Esophagus muscularis mucosa (tissue), 4 donors: ENCODE data around the gene PLEKHA5. TPM values are rescaled to one million over a fixed set of nuclear protein-coding genes. Genes with fewer than 3 reads are reported as not detected.

ENCODE experiments used
- DNase-seq: peaks from one replicate; pipeline ENCODE4 v3.0.0-alpha.2; 2017; ENCODE audit errors: extremely low spot score
- H3K27ac ChIP-seq, 4 donors: fragments of 200-600 bp; sonication (generic); replicated peaks in 1 of 4; 1 replicate in 3 of 4; 2 replicates in 1 of 4; pipeline ENCODE4 v1.5.1; 2016 to 2019; ENCODE audit warnings: mild to moderate bottlenecking in 1 of 4
- H3K27me3 ChIP-seq, 4 donors: fragments of 200-600 bp; sonication (generic); one replicate each; pipeline versions ENCODE4 v1.5.1 to v1.6.0; 2016 to 2019
- H3K36me3 ChIP-seq, 4 donors: fragments of 200-600 bp; sonication (generic); one replicate each; pipeline ENCODE4 v1.5.1; 2016 to 2019
- H3K4me1 ChIP-seq, 4 donors: fragments of 200-600 bp; sonication (generic); one replicate each; pipeline ENCODE4 v1.5.1; 2016 to 2019
- H3K4me3 ChIP-seq, 4 donors: fragments of 200-600 bp; sonication (generic); 1 replicate in 2 of 4; 2 replicates in 2 of 4; pipeline ENCODE4 v1.5.1; 2016 to 2019; ENCODE audit warnings: mild to moderate bottlenecking in 4 of 4, moderate library complexity in 1 of 4
- H3K9me3 ChIP-seq, 4 donors: fragments of 200-600 bp; sonication (generic); 1 replicate in 3 of 4; 2 replicates in 1 of 4; pipeline ENCODE4 v1.5.1; 2016 to 2019
- EP300 ChIP-seq: sonication (generic); formaldehyde crosslinking; IDR thresholded peaks from one replicate; pipeline ENCODE4 v1.6.1; 2017; ENCODE audit warnings: antibody characterized with exemption
- POLR2A ChIP-seq: fragments of 450-650 bp; IDR thresholded peaks from one replicate; pipeline ENCODE4 v1.6.1; 2017; ENCODE audit warnings: antibody characterized with exemption, moderate library complexity, mild to moderate bottlenecking, low read depth
- POLR2AphosphoS5 ChIP-seq, 2 donors: sonication (generic); formaldehyde crosslinking; IDR thresholded peaks; one replicate each; pipeline ENCODE4 v1.6.1; 2017; ENCODE audit warnings: antibody characterized with exemption in 2 of 2
- WGBS: methylation state at CpG from one replicate; pipeline ENCODE4 v1.1.5; 2018; 5-methylcytosine and 5-hydroxymethylcytosine counted together
- intact Hi-C: fragments of 100-400 bp; cut with DNase I; formaldehyde crosslinking; loops from one replicate; pipeline ENCODE4 v1.15.1; 2023
- small RNA-seq, 3 donors: library from RNA; depleted of rRNA; stranded (forward); fragments of <200 nt; gene quantifications; one replicate each; pipeline ENCODE3, GENCODE V24; 2016
- total RNA-seq, 4 donors: library from RNA; depleted of rRNA; stranded (reverse); fragments of >200 nt; gene quantifications; one replicate each; pipeline versions ENCODE4 v1.1.0 to v1.2.1, GENCODE V29; 2016
- TF ChIP-seq, protein P1 (sequence below), 3 experiments: fragments of 200-600 bp in 2 of 3; fragments of 450-650 bp in 1 of 3; sonication (generic) in 2 of 3; IDR thresholded peaks; one replicate each; pipeline ENCODE4 v1.5.1; 2017 to 2019; ENCODE audit warnings: antibody characterized with exemption in 3 of 3, mild to moderate bottlenecking in 2 of 3, moderate library complexity in 1 of 3

The PLEKHA5 gene
- total RNA-seq, 4 donors from 2014 or later = 50.7 to 88.5 (median 58.6) TPM

DNA sequence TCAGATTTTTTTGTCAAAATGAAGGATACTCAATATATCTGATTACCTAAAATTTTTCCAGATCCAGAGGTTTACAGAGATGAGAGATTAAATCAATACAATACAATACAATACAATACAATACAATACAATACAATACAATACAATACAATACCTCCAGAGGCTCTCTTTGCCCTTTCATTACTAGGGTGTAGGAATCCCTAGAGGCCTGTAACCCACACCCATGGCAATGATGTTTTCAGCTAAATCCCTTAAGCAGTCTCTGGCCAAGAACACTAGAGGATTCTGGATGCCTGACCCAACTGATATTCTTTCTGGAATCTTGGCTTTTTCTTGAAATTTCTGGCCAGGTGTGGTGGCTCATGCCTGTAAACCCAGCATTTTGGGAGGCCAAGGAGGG is 286.0 kb downstream of the PLEKHA5 start:
- no peak for DNase-seq
- Histone ChIP-seq H3K27me3 (no peaks in the 10 kb centered on the region), H3K36me3 (no peaks in the 10 kb centered on the region), H3K9me3 (no peaks in the 10 kb centered on the region), H3K4me1 (peaks cover 10 to 32% (median 29%) of the 10 kb centered on the region in 4 donors), H3K27ac (no peak overlapping the region), H3K4me3 (no peak overlapping the region)
- intact Hi-C loops = no loop called here
- TF ChIP-seq EP300 = no peak
- TF ChIP-seq POLR2A = no peak
- TF ChIP-seq, protein P1, sequence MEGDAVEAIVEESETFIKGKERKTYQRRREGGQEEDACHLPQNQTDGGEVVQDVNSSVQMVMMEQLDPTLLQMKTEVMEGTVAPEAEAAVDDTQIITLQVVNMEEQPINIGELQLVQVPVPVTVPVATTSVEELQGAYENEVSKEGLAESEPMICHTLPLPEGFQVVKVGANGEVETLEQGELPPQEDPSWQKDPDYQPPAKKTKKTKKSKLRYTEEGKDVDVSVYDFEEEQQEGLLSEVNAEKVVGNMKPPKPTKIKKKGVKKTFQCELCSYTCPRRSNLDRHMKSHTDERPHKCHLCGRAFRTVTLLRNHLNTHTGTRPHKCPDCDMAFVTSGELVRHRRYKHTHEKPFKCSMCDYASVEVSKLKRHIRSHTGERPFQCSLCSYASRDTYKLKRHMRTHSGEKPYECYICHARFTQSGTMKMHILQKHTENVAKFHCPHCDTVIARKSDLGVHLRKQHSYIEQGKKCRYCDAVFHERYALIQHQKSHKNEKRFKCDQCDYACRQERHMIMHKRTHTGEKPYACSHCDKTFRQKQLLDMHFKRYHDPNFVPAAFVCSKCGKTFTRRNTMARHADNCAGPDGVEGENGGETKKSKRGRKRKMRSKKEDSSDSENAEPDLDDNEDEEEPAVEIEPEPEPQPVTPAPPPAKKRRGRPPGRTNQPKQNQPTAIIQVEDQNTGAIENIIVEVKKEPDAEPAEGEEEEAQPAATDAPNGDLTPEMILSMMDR (IDR thresholded peaks at IDR 0.05) = no peak
- no peak for TF ChIP-seq POLR2AphosphoS5 (IDR thresholded peaks at IDR 0.05)

DNA sequence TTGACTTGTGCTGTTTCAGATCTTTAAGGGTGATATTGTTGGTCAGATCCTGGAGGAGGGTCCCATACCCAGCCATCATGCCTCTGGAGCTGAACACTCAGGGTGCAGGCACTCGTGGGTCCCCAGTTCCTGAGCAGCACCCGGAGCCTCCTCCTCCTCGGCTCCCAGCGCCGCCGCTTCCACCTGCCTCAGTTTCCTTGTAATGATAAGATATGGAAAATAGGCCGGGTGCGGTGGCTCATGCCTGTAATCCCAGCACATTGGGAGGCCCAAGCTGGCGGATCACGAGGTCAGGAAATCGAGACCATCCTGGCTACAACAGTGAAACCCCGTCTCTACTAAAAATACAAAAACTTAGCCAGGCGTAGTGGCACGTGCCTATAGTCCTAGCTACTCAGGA is 289.6 kb downstream of the PLEKHA5 start:
- no peak for DNase-seq
- WGBS = 98% methylated on average over 13 of the region's 14 CpGs
- Histone ChIP-seq H3K4me3 (no peak overlapping the region), H3K4me1 (no peaks in the 10 kb centered on the region), H3K27me3 (no peaks in the 10 kb centered on the region), H3K9me3 (no peaks in the 10 kb centered on the region), H3K36me3 (no peaks in the 10 kb centered on the region), H3K27ac (no peak overlapping the region)
- no peak for TF ChIP-seq POLR2A
- no peak for TF ChIP-seq EP300
- TF ChIP-seq, protein P1 (IDR thresholded peaks at IDR 0.05) = no peak
- TF ChIP-seq POLR2AphosphoS5 (IDR thresholded peaks at IDR 0.05) = no peak
- intact Hi-C loops = no loop called here

DNA sequence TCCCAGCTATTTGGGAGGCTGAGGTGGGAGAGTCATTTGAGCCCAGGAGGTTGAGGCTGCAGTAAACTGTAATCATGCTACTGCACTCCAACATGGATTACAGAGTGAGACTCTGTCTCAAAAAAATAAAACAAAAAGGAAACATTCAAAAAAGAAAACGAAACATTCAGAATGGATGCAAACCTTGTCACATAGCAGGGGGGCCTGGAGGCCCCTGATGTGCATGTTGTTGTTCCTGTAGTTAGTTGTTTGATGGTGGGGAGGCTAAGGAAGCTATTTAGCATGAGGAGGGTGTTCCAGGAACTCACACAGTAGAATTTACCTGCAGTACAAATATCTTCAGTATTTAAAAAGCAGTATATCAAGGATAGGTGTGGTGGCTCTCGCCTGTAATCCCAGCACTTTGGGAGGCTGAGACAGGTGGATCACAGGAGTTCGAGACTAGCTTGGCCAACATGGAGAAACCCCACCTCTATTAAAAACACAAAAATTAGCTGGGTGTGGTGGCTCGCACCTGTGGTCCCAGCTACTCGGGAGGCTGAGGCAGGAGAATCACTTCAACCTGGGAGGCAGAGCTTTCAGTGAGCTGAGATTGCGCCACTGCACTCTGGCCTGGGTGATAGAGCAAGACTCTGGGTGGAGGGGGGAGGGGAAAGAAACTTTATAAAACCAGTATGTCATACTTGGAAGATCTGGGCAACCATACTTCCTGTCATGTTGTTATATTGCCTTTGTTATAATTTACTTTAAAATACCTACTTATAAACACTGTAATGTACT is 292.2 kb downstream of the PLEKHA5 start:
- no peaks in the 10 kb centered on the region for H3K36me3 ChIP-seq
- no peak overlapping the region for H3K4me3 ChIP-seq
- 88% methylated on average over 6 of the region's 6 CpGs for WGBS
- intact Hi-C loops = no loop called here
- no peaks in the 10 kb centered on the region for H3K9me3 ChIP-seq
- no peaks in the 10 kb centered on the region for H3K27me3 ChIP-seq
- no peak overlapping the region for H3K27ac ChIP-seq
- TF ChIP-seq POLR2A (no peak), EP300 (no peak), POLR2AphosphoS5 (IDR thresholded peaks at IDR 0.05) (no peak)
- TF ChIP-seq, protein P1 (IDR thresholded peaks at IDR 0.05) = no peak
- no peaks in the 10 kb centered on the region for H3K4me1 ChIP-seq
- no peak for DNase-seq

DNA sequence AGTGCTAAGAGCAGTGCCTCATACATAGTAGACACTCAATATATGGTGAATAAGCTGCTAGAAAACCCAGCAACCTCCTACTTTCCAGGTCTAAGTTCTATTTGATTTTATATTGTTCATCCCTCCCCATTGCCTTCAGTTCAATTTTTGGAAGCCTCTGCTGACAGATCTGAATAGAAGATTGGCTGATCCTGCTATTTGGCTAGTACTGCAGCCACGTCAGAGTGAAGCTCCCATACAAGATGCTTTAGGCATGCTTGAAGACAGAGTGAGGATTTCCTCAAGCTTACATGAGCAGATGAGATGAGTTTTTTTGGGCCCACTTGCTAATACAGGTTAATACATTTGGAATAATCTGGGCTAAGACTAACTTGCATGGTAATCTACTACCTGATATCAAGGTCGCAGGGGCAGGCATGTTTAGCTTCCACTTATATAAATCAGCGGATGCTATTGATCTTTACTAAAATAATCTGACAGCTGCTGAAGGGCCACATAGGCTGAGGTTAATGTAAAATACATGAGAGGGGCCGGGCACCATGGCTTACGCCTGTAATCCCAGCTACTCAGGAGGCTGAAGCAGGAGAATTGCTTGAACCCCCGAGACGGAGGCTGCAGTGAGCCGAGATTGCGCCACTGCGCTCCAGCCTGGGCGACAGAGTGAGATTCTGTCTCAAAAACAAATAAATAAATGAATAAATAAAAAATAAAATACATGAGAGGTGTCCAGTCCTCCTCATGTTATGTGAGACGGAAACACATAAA is 293.8 kb downstream of the PLEKHA5 start:
- Histone ChIP-seq H3K27ac (no peak overlapping the region), H3K9me3 (no peaks in the 10 kb centered on the region), H3K4me1 (no peaks in the 10 kb centered on the region), H3K36me3 (no peaks in the 10 kb centered on the region), H3K4me3 (no peak overlapping the region), H3K27me3 (no peaks in the 10 kb centered on the region)
- 93% methylated on average over 12 of the region's 12 CpGs for WGBS
- intact Hi-C loops = no loop called here
- DNase-seq = no peak
- no peak for TF ChIP-seq EP300
- no peak for TF ChIP-seq POLR2A
- TF ChIP-seq, protein P1 (IDR thresholded peaks at IDR 0.05) = no peak
- TF ChIP-seq POLR2AphosphoS5 (IDR thresholded peaks at IDR 0.05) = no peak

Small RNA genes within 50 kb of the gene (small RNA-seq; reads per million reads assigned to genes)
- gene AC091805.2 (0 reads per million in 3 donors), gene RN7SL67P (0 reads per million in 3 donors)
